ENCODE measurements around the gene USH1G.

GRCh38 chr17:74943808-74944522, 20.9 kb upstream of the USH1G start:
- TF ChIP-seq CTCF (IDR thresholded peaks at IDR 0.05; ENCODE audit: low read length): no peak
- TF ChIP-seq EZH2 (IDR thresholded peaks at IDR 0.05; ENCODE audit: borderline replicate concordance, low read length): no peak

Data from OCI-LY1 (cell line).